CD4-positive, alpha-beta T cell (primary cell): Measurements from ENCODE around the gene SUV39H2. TPM values are rescaled to one million over a fixed set of nuclear protein-coding genes. Genes with fewer than 3 reads are reported as not detected.
A peak's percentile ranks its signal among the peaks of the same experiment; 100 is the strongest.

Source experiments
- ATAC-seq: fragments of 200-7000 bp; cut with Tn5 transposase; one replicate; pipeline ENCODE4 v1.10.0; 2022; ENCODE audit warnings: mild to moderate bottlenecking; ENCODE audit not compliant: poor library complexity
- CTCF ChIA-PET: fragments of 350-600 bp; sonication (Branson Sonifier 250); formaldehyde crosslinking; loops from one replicate; lab custom pipeline; 2021; ENCODE audit warnings: antibody characterized with exemption, inconsistent platforms; lab: Charles Lee
- POLR2A ChIA-PET: fragments of 350-600 bp; sonication (Branson Sonifier 250); formaldehyde crosslinking; loops from one replicate; lab custom pipeline; 2021; ENCODE audit warnings: antibody characterized with exemption, inconsistent platforms; lab: Charles Lee
- DNase-seq, 14 experiments: peaks; one replicate each; pipeline ENCODE4 v3.0.0-alpha.2; 2013 to 2020; ENCODE audit warnings: mixed read lengths in 2 of 14
- H3K27ac ChIP-seq, 2 donors: one replicate each; pipeline versions ENCODE4 v1.5.1 to v1.7.0; 2013; ENCODE audit warnings: low read length in 2 of 2, low read depth in 1 of 2, mild to moderate bottlenecking in 1 of 2
- H3K27me3 ChIP-seq, 2 experiments: 1 replicate in 1 of 2; 2 replicates in 1 of 2; pipeline versions ENCODE4 v1.6.1 to v1.7.0; 2013; ENCODE audit warnings: low read length in 2 of 2, control low read depth in 1 of 2, mild to moderate bottlenecking in 1 of 2, moderate library complexity in 1 of 2; ENCODE audit not compliant: insufficient read depth in 2 of 2, control insufficient read depth in 1 of 2
- H3K36me3 ChIP-seq: one replicate; pipeline ENCODE4 v1.6.1; 2013; ENCODE audit warnings: low read length, control low read depth; ENCODE audit not compliant: insufficient read depth
- H3K4me1 ChIP-seq: one replicate; pipeline ENCODE4 v1.6.1; 2013; ENCODE audit warnings: low read length, control low read depth; ENCODE audit not compliant: insufficient read depth
- H3K4me3 ChIP-seq: one replicate; pipeline ENCODE4 v1.5.1; 2013; ENCODE audit warnings: mild to moderate bottlenecking, low read length, moderate library complexity
- H3K9me3 ChIP-seq, 2 experiments: 1 replicate in 1 of 2; 2 replicates in 1 of 2; pipeline versions ENCODE4 v1.6.1 to v1.7.0; 2013; ENCODE audit warnings: low read length in 2 of 2, mild to moderate bottlenecking in 2 of 2, control low read depth in 1 of 2, moderate library complexity in 1 of 2; ENCODE audit not compliant: control insufficient read depth in 1 of 2, insufficient read depth in 1 of 2
- H3K27ac Mint-ChIP-seq: one replicate; pipeline ENCODE4 v1.8.0; 2020; ENCODE audit warnings: mixed read lengths
- H3K27me3 Mint-ChIP-seq: one replicate; pipeline ENCODE4 v1.8.0; 2021; ENCODE audit warnings: mixed read lengths
- H3K36me3 Mint-ChIP-seq: one replicate; pipeline ENCODE4 v1.8.0; 2021; ENCODE audit warnings: low read depth, mixed read lengths
- H3K4me1 Mint-ChIP-seq: one replicate; pipeline ENCODE4 v1.8.0; 2021; ENCODE audit warnings: low read depth, mixed read lengths
- H3K4me3 Mint-ChIP-seq: one replicate; pipeline ENCODE4 v1.8.0; 2020; ENCODE audit warnings: mild to moderate bottlenecking, mixed read lengths
- H3K9me3 Mint-ChIP-seq: one replicate; pipeline ENCODE4 v1.8.0; 2020; ENCODE audit warnings: mixed read lengths
- CTCF ChIP-seq: fragments of 200-600 bp; IDR thresholded peaks from one replicate; pipeline ENCODE4 v1.8.0; 2022; ENCODE audit warnings: antibody characterized with exemption, mild to moderate bottlenecking
- intact Hi-C, 2 experiments: fragments of 100-400 bp; cut with DNase I in 1 of 2; cut with micrococcal nuclease in 1 of 2; formaldehyde crosslinking; loops; one replicate each; pipeline versions ENCODE4 v1.15.1 to v1.9.0; 2023 to 2025; cut with DNase I, micrococcal nuclease
- total RNA-seq, 174 experiments: library from RNA in 2 of 174; stranded (reverse) in 2 of 174; gene quantifications; one replicate each; pipeline ENCODE4 v1.2.3 and lab custom pipeline; 2021 to 2026

SUV39H2 gene
- total RNA-seq, 2 experiments from 2014 or later = 3.4 to 3.5 TPM

GRCh38 chr10:14904316-14904732, 25.7 kb downstream of the SUV39H2 start:
- DNase-seq (peak in 6 of 14 experiments; percentile 5 to 58 (median 34)), ATAC-seq (peak; percentile 80)
- H3K4me3 Mint-ChIP-seq = no peak overlapping the region
- H3K27me3 ChIP-seq = no peaks in the 10 kb centered on the region
- ChIA-PET POLR2A (interaction anchor here (1.0 to 2.4 kb wide), 3 partner anchors 50 to 334 kb away, joined by 4 to 8 read pairs (median 5); partner anchors contain the start of genes CDNF, DCLRE1C, HSPA14 and MSANTD7), CTCF (interaction anchor here (0.6 to 0.9 kb wide), 3 partner anchors 67 to 1615 kb away, joined by 3 to 5 read pairs (median 4); no protein-coding TSS in a partner anchor)
- peak; percentile 69 for TF ChIP-seq CTCF
- peaks cover 43% of the 10 kb centered on the region for H3K36me3 Mint-ChIP-seq
- H3K27me3 Mint-ChIP-seq = no peaks in the 10 kb centered on the region
- H3K4me3 ChIP-seq = no peak overlapping the region
- no peak overlapping the region for H3K27ac Mint-ChIP-seq
- no peaks in the 10 kb centered on the region for H3K4me1 ChIP-seq
- H3K9me3 ChIP-seq = peaks cover 0 to 5% of the 10 kb centered on the region in 2 experiments
- peaks cover 32% of the 10 kb centered on the region for H3K4me1 Mint-ChIP-seq
- H3K9me3 Mint-ChIP-seq = peaks cover 2% of the 10 kb centered on the region
- H3K36me3 ChIP-seq = peaks cover 21% of the 10 kb centered on the region
- intact Hi-C loops = loop anchor here in 1 of 2 experiments (2.0 kb wide), 2 partner anchors 26 to 50 kb away; partner anchors contain the start of genes DCLRE1C and SUV39H2
- H3K27ac ChIP-seq = no peak overlapping the region

GRCh38 chr10:14904864-14905263, 26.2 kb downstream of the SUV39H2 start:
- Mint-ChIP-seq H3K4me1 (peaks cover 32% of the 10 kb centered on the region), H3K27me3 (no peaks in the 10 kb centered on the region), H3K4me3 (no peak overlapping the region), H3K9me3 (peaks cover 2% of the 10 kb centered on the region), H3K36me3 (peaks cover 45% of the 10 kb centered on the region), H3K27ac (peak overlapping the region; percentile 72)
- no peak for ATAC-seq
- Histone ChIP-seq H3K36me3 (peaks cover 25% of the 10 kb centered on the region), H3K9me3 (peaks cover 0 to 5% of the 10 kb centered on the region in 2 experiments), H3K27ac (no peak overlapping the region), H3K27me3 (no peaks in the 10 kb centered on the region), H3K4me3 (no peak overlapping the region), H3K4me1 (no peaks in the 10 kb centered on the region)
- DNase-seq = no peak
- ChIA-PET CTCF (interaction anchor here (0.6 to 0.9 kb wide), 4 partner anchors 15 to 1616 kb away, joined by 3 to 5 read pairs (median 4); no protein-coding TSS in a partner anchor), POLR2A (interaction anchor here (1.0 to 2.4 kb wide), 2 partner anchors 49 to 66 kb away, joined by 5 to 8 read pairs; partner anchors contain the start of genes CDNF, DCLRE1C, HSPA14 and MSANTD7)
- TF ChIP-seq CTCF = no peak
- intact Hi-C loops = loop anchor here in 1 of 2 experiments (2.0 kb wide), 2 partner anchors 26 to 50 kb away; partner anchors contain the start of genes DCLRE1C and SUV39H2

- Histone ChIP-seq H3K4me1 (no peaks in the 10 kb centered on the region), H3K27ac (no peak overlapping the region), H3K4me3 (no peak overlapping the region), H3K36me3 (peaks cover 32% of the 10 kb centered on the region), H3K9me3 (peaks cover 0 to 5% of the 10 kb centered on the region in 2 experiments), H3K27me3 (no peaks in the 10 kb centered on the region)
- no peak for TF ChIP-seq CTCF
- ChIA-PET CTCF (interaction anchor here (0.7 to 0.9 kb wide), 2 partner anchors 13 to 16 kb away, joined by 3 read pairs; no protein-coding TSS in a partner anchor), POLR2A (interaction anchor here (2.4 kb wide), 1 partner anchor 67 kb away, joined by 8 read pairs; the partner anchor contains the start of genes CDNF, HSPA14 and MSANTD7)
- Mint-ChIP-seq H3K9me3 (peaks cover 2% of the 10 kb centered on the region), H3K4me3 (peak overlapping the region; percentile 31), H3K27me3 (no peaks in the 10 kb centered on the region), H3K36me3 (peaks cover 47% of the 10 kb centered on the region), H3K27ac (peak overlapping the region; percentile 72), H3K4me1 (peaks cover 32% of the 10 kb centered on the region)
- DNase-seq = peak in 3 of 14 experiments; percentile 13 to 26 (median 23)
- intact Hi-C loops = loop anchor here in 1 of 2 experiments (2.0 kb wide), 2 partner anchors 27 to 49 kb away; partner anchors contain the start of genes DCLRE1C and SUV39H2
- ATAC-seq = peak; percentile 81
These were observed 27.2 kb downstream of the SUV39H2 start for GRCh38 chr10:14905890-14906289.
